Activated naive CD4-positive, alpha-beta T cell treated with anti-CD3 and anti-CD28 coated beads for 36 hours (primary cell): ENCODE results near the gene KCNMA1. TPM values are rescaled to one million over a fixed set of nuclear protein-coding genes. Genes with fewer than 3 reads are reported as not detected.

Experiments used
- CTCF ChIA-PET: fragments of 350-600 bp; sonication (Branson Sonifier 250); formaldehyde crosslinking; loops from one replicate; lab custom pipeline; 2021; ENCODE audit warnings: antibody characterized with exemption; lab: Charles Lee
- DNase-seq: peaks from one replicate; pipeline ENCODE4 v3.0.0-alpha.2; 2020
- H3K27ac Mint-ChIP-seq: one replicate; pipeline ENCODE4 v1.8.0; 2021; ENCODE audit warnings: mild to moderate bottlenecking, mixed read lengths
- H3K27me3 Mint-ChIP-seq: one replicate; pipeline ENCODE4 v1.8.0; 2021; ENCODE audit warnings: low read depth, mixed read lengths
- H3K36me3 Mint-ChIP-seq: one replicate; pipeline ENCODE4 v1.8.0; 2021; ENCODE audit warnings: low read depth, mixed read lengths
- H3K4me1 Mint-ChIP-seq: one replicate; pipeline ENCODE4 v1.8.0; 2021; ENCODE audit warnings: low read depth, mixed read lengths
- H3K4me3 Mint-ChIP-seq: one replicate; pipeline ENCODE4 v1.8.0; 2021; ENCODE audit warnings: mild to moderate bottlenecking, moderate library complexity, mixed read lengths
- H3K9me3 Mint-ChIP-seq: one replicate; pipeline ENCODE4 v1.8.0; 2021; ENCODE audit warnings: mixed read lengths
- intact Hi-C: fragments of 100-400 bp; cut with micrococcal nuclease; formaldehyde crosslinking; loops from one replicate; pipeline ENCODE4 v1.15.1; 2023
- total RNA-seq, 2 experiments: library from RNA; stranded (reverse); gene quantifications; one replicate each; pipeline ENCODE4 v1.2.3, GENCODE V29; 2021

The KCNMA1 gene
- total RNA-seq, 2 experiments from 2014 or later: not detected

- Mint-ChIP-seq H3K36me3 (no peaks in the 10 kb centered on the region), H3K27me3 (no peaks in the 10 kb centered on the region), H3K4me1 (no peaks in the 10 kb centered on the region), H3K9me3 (no peaks in the 10 kb centered on the region), H3K4me3 (no peak overlapping the region), H3K27ac (no peak overlapping the region)
- DNase-seq: no peak
- intact Hi-C loops: no loop called here
- CTCF ChIA-PET: no interaction called here
Observed at GRCh38 chr10:77478962-77479359, 158.6 kb downstream of the KCNMA1 start.

GRCh38 chr10:77478247-77478961 is 159.2 kb downstream of the KCNMA1 start:
- no peaks in the 10 kb centered on the region for H3K27me3 Mint-ChIP-seq
- intact Hi-C loops: no loop called here
- CTCF ChIA-PET: no interaction called here
- H3K4me3 Mint-ChIP-seq: no peak overlapping the region
- DNase-seq: no peak
- no peaks in the 10 kb centered on the region for H3K9me3 Mint-ChIP-seq
- H3K4me1 Mint-ChIP-seq: no peaks in the 10 kb centered on the region
- no peaks in the 10 kb centered on the region for H3K36me3 Mint-ChIP-seq
- no peak overlapping the region for H3K27ac Mint-ChIP-seq

- no peaks in the 10 kb centered on the region for H3K36me3 Mint-ChIP-seq
- no peak overlapping the region for H3K27ac Mint-ChIP-seq
- no peaks in the 10 kb centered on the region for H3K9me3 Mint-ChIP-seq
- H3K4me1 Mint-ChIP-seq: no peaks in the 10 kb centered on the region
- CTCF ChIA-PET: no interaction called here
- no peaks in the 10 kb centered on the region for H3K27me3 Mint-ChIP-seq
- intact Hi-C loops: no loop called here
- no peak overlapping the region for H3K4me3 Mint-ChIP-seq
- DNase-seq: no peak
Observed at GRCh38 chr10:77475522-77475921, 162.1 kb downstream of the KCNMA1 start.

- no peaks in the 10 kb centered on the region for H3K9me3 Mint-ChIP-seq
- H3K4me1 Mint-ChIP-seq: no peaks in the 10 kb centered on the region
- no peak overlapping the region for H3K27ac Mint-ChIP-seq
- no peaks in the 10 kb centered on the region for H3K36me3 Mint-ChIP-seq
- no peak for DNase-seq
- H3K4me3 Mint-ChIP-seq: no peak overlapping the region
- CTCF ChIA-PET: no interaction called here
- H3K27me3 Mint-ChIP-seq: no peaks in the 10 kb centered on the region
- intact Hi-C loops: no loop called here
Observed at GRCh38 chr10:77474939-77475338, 162.7 kb downstream of the KCNMA1 start.

- Mint-ChIP-seq H3K27me3 (no peaks in the 10 kb centered on the region), H3K27ac (no peak overlapping the region), H3K36me3 (no peaks in the 10 kb centered on the region), H3K4me1 (no peaks in the 10 kb centered on the region), H3K4me3 (no peak overlapping the region), H3K9me3 (no peaks in the 10 kb centered on the region)
- CTCF ChIA-PET: no interaction called here
- no peak for DNase-seq
- intact Hi-C loops: no loop called here
Observed at GRCh38 chr10:77474386-77474785, 163.2 kb downstream of the KCNMA1 start.

GRCh38 chr10:77472146-77472545 is 165.5 kb downstream of the KCNMA1 start:
- no peaks in the 10 kb centered on the region for H3K4me1 Mint-ChIP-seq
- intact Hi-C loops: no loop called here
- CTCF ChIA-PET: no interaction called here
- no peaks in the 10 kb centered on the region for H3K27me3 Mint-ChIP-seq
- no peaks in the 10 kb centered on the region for H3K9me3 Mint-ChIP-seq
- no peak for DNase-seq
- H3K4me3 Mint-ChIP-seq: no peak overlapping the region
- H3K27ac Mint-ChIP-seq: no peak overlapping the region
- H3K36me3 Mint-ChIP-seq: no peaks in the 10 kb centered on the region

GRCh38 chr10:77471069-77471536 is 166.5 kb downstream of the KCNMA1 start:
- Mint-ChIP-seq H3K36me3 (no peaks in the 10 kb centered on the region), H3K27me3 (no peaks in the 10 kb centered on the region), H3K4me3 (no peak overlapping the region), H3K4me1 (no peaks in the 10 kb centered on the region), H3K27ac (no peak overlapping the region), H3K9me3 (no peaks in the 10 kb centered on the region)
- DNase-seq: no peak
- intact Hi-C loops: no loop called here
- CTCF ChIA-PET: no interaction called here

- Mint-ChIP-seq H3K4me1 (no peaks in the 10 kb centered on the region), H3K27me3 (no peaks in the 10 kb centered on the region), H3K4me3 (no peak overlapping the region), H3K27ac (no peak overlapping the region), H3K36me3 (no peaks in the 10 kb centered on the region), H3K9me3 (no peaks in the 10 kb centered on the region)
- no peak for DNase-seq
- intact Hi-C loops: no loop called here
- CTCF ChIA-PET: no interaction called here
Observed at GRCh38 chr10:77467422-77467963, 170.1 kb downstream of the KCNMA1 start.

GRCh38 chr10:77463967-77464745 is 173.5 kb downstream of the KCNMA1 start:
- H3K4me3 Mint-ChIP-seq: no peak overlapping the region
- H3K9me3 Mint-ChIP-seq: no peaks in the 10 kb centered on the region
- intact Hi-C loops: no loop called here
- no peak for DNase-seq
- no peaks in the 10 kb centered on the region for H3K27me3 Mint-ChIP-seq
- CTCF ChIA-PET: interaction anchor here (0.6 kb wide), 1 partner anchor 289 kb away, joined by 6 read pairs; no protein-coding TSS in a partner anchor
- H3K27ac Mint-ChIP-seq: no peak overlapping the region
- H3K36me3 Mint-ChIP-seq: no peaks in the 10 kb centered on the region
- H3K4me1 Mint-ChIP-seq: no peaks in the 10 kb centered on the region

GRCh38 chr10:77463499-77463898 is 174.1 kb downstream of the KCNMA1 start:
- CTCF ChIA-PET: interaction anchor here (0.6 kb wide), 1 partner anchor 290 kb away, joined by 6 read pairs; no protein-coding TSS in a partner anchor
- no peak for DNase-seq
- Mint-ChIP-seq H3K4me1 (no peaks in the 10 kb centered on the region), H3K4me3 (no peak overlapping the region), H3K9me3 (no peaks in the 10 kb centered on the region), H3K36me3 (no peaks in the 10 kb centered on the region), H3K27me3 (no peaks in the 10 kb centered on the region), H3K27ac (no peak overlapping the region)
- intact Hi-C loops: no loop called here

GRCh38 chr10:77461636-77462296 is 175.8 kb downstream of the KCNMA1 start:
- no peaks in the 10 kb centered on the region for H3K27me3 Mint-ChIP-seq
- no peak overlapping the region for H3K4me3 Mint-ChIP-seq
- no peaks in the 10 kb centered on the region for H3K36me3 Mint-ChIP-seq
- intact Hi-C loops: no loop called here
- H3K27ac Mint-ChIP-seq: no peak overlapping the region
- CTCF ChIA-PET: no interaction called here
- no peak for DNase-seq
- H3K9me3 Mint-ChIP-seq: no peaks in the 10 kb centered on the region
- H3K4me1 Mint-ChIP-seq: no peaks in the 10 kb centered on the region

GRCh38 chr10:77459905-77460304 is 177.7 kb downstream of the KCNMA1 start:
- no peak overlapping the region for H3K27ac Mint-ChIP-seq
- H3K36me3 Mint-ChIP-seq: no peaks in the 10 kb centered on the region
- no peaks in the 10 kb centered on the region for H3K9me3 Mint-ChIP-seq
- CTCF ChIA-PET: no interaction called here
- no peaks in the 10 kb centered on the region for H3K4me1 Mint-ChIP-seq
- no peaks in the 10 kb centered on the region for H3K27me3 Mint-ChIP-seq
- intact Hi-C loops: no loop called here
- no peak overlapping the region for H3K4me3 Mint-ChIP-seq
- DNase-seq: no peak
